ENCODE measurements around the gene ATXN10. TPM values are rescaled to one million over a fixed set of nuclear protein-coding genes. Genes with fewer than 3 reads are reported as not detected.

The ATXN10 gene
- polyA plus RNA-seq, 3 donors: 60.1 to 106 (median 92.4) TPM

GRCh38 chr22:45720839-45721378 is 49.3 kb downstream of the ATXN10 start:
- Mint-ChIP-seq H3K27ac (no peak overlapping the region), H3K4me3 (no peak overlapping the region), H3K27me3 (ENCODE audit: low read depth in 3 of 3) (no peaks in the 10 kb centered on the region), H3K4me1 (no peaks in the 10 kb centered on the region), H3K9me3 (no peaks in the 10 kb centered on the region), H3K36me3 (peaks cover 44 to 60% of the 10 kb centered on the region in 2 donors)
- H3K36me3 ChIP-seq (replicated peaks in 1 of 2; ENCODE audit: control insufficient read depth in 1 of 2, insufficient read depth in 2 of 2, low read length in 2 of 2): peaks cover 32 to 67% of the 10 kb centered on the region in 2 donors
- H4K20me1 ChIP-seq (ENCODE audit: insufficient read depth, low read length): peaks cover 14% of the 10 kb centered on the region
- H3K79me2 ChIP-seq (ENCODE audit: insufficient read depth, low read length): peaks cover 5% of the 10 kb centered on the region
- DNase-seq: no peak
- no peaks in the 10 kb centered on the region for H3K27me3 ChIP-seq (ENCODE audit: control insufficient read depth in 2 of 2, insufficient read depth in 2 of 2, low read length in 2 of 2)
- H3K9me3 ChIP-seq (replicated peaks in 1 of 2; ENCODE audit: control insufficient read depth in 1 of 2, insufficient read depth in 1 of 2, low read length in 2 of 2): no peaks in the 10 kb centered on the region
- WGBS (ENCODE audit: insufficient coverage): 100% methylated on average over 1 of the region's 5 CpGs
- TF ChIP-seq CTCF (IDR thresholded peaks at IDR 0.05): no peak
- no peak overlapping the region for H2AFZ ChIP-seq (ENCODE audit: insufficient read depth, low read depth, low read length, poor library complexity, severe bottlenecking)
- intact Hi-C loops (cut with micrococcal nuclease): no loop called here
- H3K4me1 ChIP-seq (ENCODE audit: control insufficient read depth in 1 of 2, insufficient read depth in 2 of 2, low read length in 2 of 2): no peaks in the 10 kb centered on the region
- no peak overlapping the region for H3K9ac ChIP-seq (ENCODE audit: insufficient read depth, low read length, poor library complexity, severe bottlenecking)
- no peak overlapping the region for H3K4me3 ChIP-seq (replicated peaks in 1 of 3; ENCODE audit: low read depth in 2 of 3, low read length in 3 of 3)
- no peak overlapping the region for H3K4me2 ChIP-seq (replicated peaks; ENCODE audit: extremely low read depth, low read length, poor library complexity, severe bottlenecking)
- no peak overlapping the region for H3K27ac ChIP-seq (ENCODE audit: low read depth in 1 of 2, low read length in 2 of 2)

- Mint-ChIP-seq H3K4me3 (no peak overlapping the region), H3K27ac (no peak overlapping the region), H3K36me3 (peaks cover 37 to 54% of the 10 kb centered on the region in 2 donors), H3K9me3 (no peaks in the 10 kb centered on the region), H3K27me3 (ENCODE audit: low read depth in 3 of 3) (no peaks in the 10 kb centered on the region), H3K4me1 (no peaks in the 10 kb centered on the region)
- no CpG with 5 or more reads among the region's 2 CpGs for WGBS (ENCODE audit: insufficient coverage)
- H3K9me3 ChIP-seq (replicated peaks in 1 of 2; ENCODE audit: control insufficient read depth in 1 of 2, insufficient read depth in 1 of 2, low read length in 2 of 2): no peaks in the 10 kb centered on the region
- no peak for TF ChIP-seq CTCF (IDR thresholded peaks at IDR 0.05)
- intact Hi-C loops (cut with micrococcal nuclease): no loop called here
- no peaks in the 10 kb centered on the region for H3K27me3 ChIP-seq (ENCODE audit: control insufficient read depth in 2 of 2, insufficient read depth in 2 of 2, low read length in 2 of 2)
- DNase-seq: no peak
- peaks cover 15% of the 10 kb centered on the region for H3K79me2 ChIP-seq (ENCODE audit: insufficient read depth, low read length)
- peaks cover 24 to 56% of the 10 kb centered on the region in 2 donors for H3K36me3 ChIP-seq (replicated peaks in 1 of 2; ENCODE audit: control insufficient read depth in 1 of 2, insufficient read depth in 2 of 2, low read length in 2 of 2)
- H4K20me1 ChIP-seq (ENCODE audit: insufficient read depth, low read length): peaks cover 17% of the 10 kb centered on the region
- no peak overlapping the region for H3K4me2 ChIP-seq (replicated peaks; ENCODE audit: extremely low read depth, low read length, poor library complexity, severe bottlenecking)
- H3K27ac ChIP-seq (ENCODE audit: low read depth in 1 of 2, low read length in 2 of 2): no peak overlapping the region
- no peaks in the 10 kb centered on the region for H3K4me1 ChIP-seq (ENCODE audit: control insufficient read depth in 1 of 2, insufficient read depth in 2 of 2, low read length in 2 of 2)
- H3K4me3 ChIP-seq (replicated peaks in 1 of 3; ENCODE audit: low read depth in 2 of 3, low read length in 3 of 3): no peak overlapping the region
- H2AFZ ChIP-seq (ENCODE audit: insufficient read depth, low read depth, low read length, poor library complexity, severe bottlenecking): no peak overlapping the region
- H3K9ac ChIP-seq (ENCODE audit: insufficient read depth, low read length, poor library complexity, severe bottlenecking): no peak overlapping the region
Observed at GRCh38 chr22:45722006-45722405, 50.4 kb downstream of the ATXN10 start.

Data from CD14-positive monocyte (primary cell).